Measurements from ENCODE around the gene SGSH.

- TF ChIP-seq CTCF (optimal IDR thresholded peaks at IDR 0.05 in 1 of 3, IDR thresholded peaks at IDR 0.05 in 1 of 3, conservative IDR thresholded peaks at IDR 0.05 in 1 of 3; ENCODE audit: extremely low read depth in 1 of 3, insufficient read depth in 2 of 3, low read length in 3 of 3) = no peak
- no peak for TF ChIP-seq EZH2 (IDR thresholded peaks at IDR 0.05; ENCODE audit: low read length)
These were observed 7.0 kb upstream of the SGSH start for GRCh38 chr17:80227156-80227555.
